HepG2 (cell line): ENCODE measurements around the gene SLIT3. TPM values are rescaled to one million over a fixed set of nuclear protein-coding genes. Genes with fewer than 3 reads are reported as not detected.

Source experiments
- MLXIP ChIP-seq: sonication (generic); formaldehyde crosslinking; IDR thresholded peaks from 2 replicates; pipeline ENCODE4 v1.9.0; 2021; ENCODE audit warnings: missing genetic modification reagents, borderline replicate concordance
- NBN ChIP-seq: fragments of 450-650 bp; conservative IDR thresholded peaks from 2 replicates; pipeline ENCODE4 v1.6.1; 2017
- SMAD9 ChIP-seq: sonication (generic); formaldehyde crosslinking; IDR thresholded peaks from 2 replicates; pipeline ENCODE4 v1.5.1; 2020; ENCODE audit warnings: mild to moderate bottlenecking, missing genetic modification reagents
- TBL1XR1 ChIP-seq: fragments of 150-350 bp; IDR thresholded peaks from 2 replicates; pipeline ENCODE4 v1.6.1; 2014; ENCODE audit warnings: borderline replicate concordance, low read length; ENCODE audit not compliant: partially characterized antibody
- ZBTB4 ChIP-seq: sonication (generic); formaldehyde crosslinking; IDR thresholded peaks from 2 replicates; pipeline ENCODE4 v1.4.0; 2020; ENCODE audit warnings: missing genetic modification reagents, mild to moderate bottlenecking, borderline replicate concordance
- ZNF234 ChIP-seq: sonication (generic); formaldehyde crosslinking; conservative IDR thresholded peaks from 2 replicates; pipeline ENCODE4 v1.5.1; 2020; ENCODE audit warnings: mild to moderate bottlenecking, missing genetic modification reagents
- ZNF264 ChIP-seq: sonication (generic); formaldehyde crosslinking; IDR thresholded peaks from 2 replicates; pipeline ENCODE4 v1.4.0; 2020; ENCODE audit warnings: missing genetic modification reagents
- ZNF317 ChIP-seq: sonication (generic); formaldehyde crosslinking; IDR thresholded peaks from 2 replicates; pipeline ENCODE4 v1.5.0; 2020; ENCODE audit warnings: mild to moderate bottlenecking, missing genetic modification reagents
- ZNF552 ChIP-seq: sonication (generic); formaldehyde crosslinking; IDR thresholded peaks from 2 replicates; pipeline ENCODE4 v1.9.0; 2022; ENCODE audit warnings: missing genetic modification reagents, mild to moderate bottlenecking, borderline replicate concordance
- ZNF7 ChIP-seq: IDR thresholded peaks from 2 replicates; pipeline ENCODE4 v1.6.1; 2016; ENCODE audit warnings: missing biosample characterization, missing genetic modification reagents
- ZNF883 ChIP-seq: sonication (generic); formaldehyde crosslinking; IDR thresholded peaks from 2 replicates; pipeline ENCODE4 v1.5.1; 2020; ENCODE audit warnings: mild to moderate bottlenecking, missing genetic modification reagents; ENCODE audit errors: not compliant biosample characterization
- polyA plus RNA-seq, 8 experiments: library from polyadenylated mRNA; depleted of rRNA in 3 of 8; stranded (reverse) in 7 of 8; unstranded in 1 of 8; fragments of >200 nt; fragmentation: Illumina TruSeq in 4 of 8; extraction: Trizol in 4 of 8; gene quantifications; 2 replicates each; pipeline versions ENCODE4 v1.2.1 to v1.2.3, GENCODE V29; 2011 to 2016; ENCODE audit warnings: low read depth in 4 of 8, missing spikeins in 1 of 8, mixed read lengths in 1 of 8; ENCODE audit not compliant: insufficient read depth in 1 of 8
- total RNA-seq, 5 experiments: library from RNA; depleted of rRNA; stranded (reverse); fragments of >200 nt; fragmentation: Illumina TruSeq; extraction: Trizol; gene quantifications; 2 replicates each; pipeline ENCODE4 v1.2.3, GENCODE V29; 2016; ENCODE audit warnings: low read depth in 1 of 5
- TF ChIP-seq, protein P1 (sequence below): sonication (generic); formaldehyde crosslinking; IDR thresholded peaks from 2 replicates; pipeline ENCODE4 v1.5.1; 2020; ENCODE audit warnings: missing genetic modification reagents, mild to moderate bottlenecking, borderline replicate concordance

The SLIT3 gene
- total and polyA plus RNA-seq, 2 of the 13 experiments (the other 11 are each of a cell fraction or from before 2014, with no cell fraction given) = not detected

GRCh38 chr5:169283887-169284286 lies 17.1 kb downstream of the SLIT3 start (continued):
- TF ChIP-seq ZBTB4 (CRISPR knock-in tag) (no peak), ZNF234 (CRISPR knock-in tag) (no peak), ZNF264 (CRISPR knock-in tag) (no peak), NBN (no peak), MLXIP (CRISPR knock-in tag) (no peak), ZNF7 (no peak), ZNF552 (CRISPR knock-in tag) (no peak), ZNF317 (no peak), TBL1XR1 (no peak), ZNF883 (CRISPR knock-in tag) (no peak), SMAD9 (CRISPR knock-in tag) (no peak)
- TF ChIP-seq, protein P1, sequence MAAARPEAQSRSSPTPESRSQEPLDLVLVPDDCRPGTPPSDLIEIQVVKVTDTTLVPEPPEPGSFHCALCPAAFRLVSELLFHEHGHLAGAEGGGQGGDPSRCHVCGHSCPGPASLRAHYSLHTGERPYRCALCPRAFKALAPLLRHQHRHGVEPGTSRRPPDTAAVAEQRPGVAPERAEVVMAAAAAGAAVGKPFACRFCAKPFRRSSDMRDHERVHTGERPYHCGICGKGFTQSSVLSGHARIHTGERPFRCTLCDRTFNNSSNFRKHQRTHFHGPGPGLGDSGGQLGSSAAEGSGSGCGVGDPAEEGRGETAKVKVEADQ (CRISPR knock-in tag) = no peak
